GM19238 (cell line): Measurements from ENCODE around the gene TSPY9.
"Not testable (repeated sequence)": the region's sequence is repeated elsewhere in the genome, so short reads cannot be mapped to it uniquely, and the experiment has no call there.

Experiments used
- DNase-seq: peaks from one replicate; pipeline ENCODE4 v3.0.0; 2011; ENCODE audit warnings: low spot score; ENCODE audit not compliant: insufficient read length

TSPY9 gene

GRCh38 chrY:9486967-9487366 is at the start of gene TSPY9:
Gene TSPY9, plus strand, starts transcription at chrY:9487267. Its CDS starts 46 bp downstream, at chrY:9487313.
- DNase-seq, result not testable (repeated sequence)

- DNase-seq, result not testable (repeated sequence)
Measured at GRCh38 chrY:9466655-9467054, 20.4 kb upstream of the TSPY9 start, which contains the start of gene TSPY1. Gene TSPY1, plus strand, starts transcription at chrY:9466955. Its CDS starts 46 bp downstream, at chrY:9467001.

- DNase-seq, result not testable (repeated sequence)
Measured at GRCh38 chrY:9504396-9504795, 17.3 kb downstream of the TSPY9 start.

- DNase-seq, result not testable (repeated sequence)
Measured at GRCh38 chrY:9516287-9516686, 29.2 kb downstream of the TSPY9 start.

- DNase-seq, result not testable (repeated sequence)
Measured at GRCh38 chrY:9527580-9527979, 40.5 kb downstream of the TSPY9 start, which contains the start of gene TSPY10. Gene TSPY10, plus strand, starts transcription at chrY:9527880. Its CDS starts 46 bp downstream, at chrY:9527926.
